Subcutaneous adipose tissue (tissue), 4 donors: ENCODE data around the gene ACTRT2. TPM values are rescaled to one million over a fixed set of nuclear protein-coding genes. Genes with fewer than 3 reads are reported as not detected.

Source experiments
- CTCF ChIP-seq: fragments of 450-650 bp; IDR thresholded peaks from one replicate; pipeline ENCODE4 v1.5.1; 2016; ENCODE audit warnings: low read depth, mild to moderate bottlenecking, control low read depth, antibody characterized with exemption, moderate library complexity
- total RNA-seq, 4 donors: library from RNA; depleted of rRNA; stranded (reverse); fragments of >200 nt; gene quantifications; one replicate each; pipeline ENCODE4 v1.1.0, GENCODE V29; 2016

Gene ACTRT2
- total RNA-seq, 4 donors from 2014 or later, result not detected

GRCh38 chr1:2980849-2981248, 40.4 kb upstream of the ACTRT2 start:
- no peak for TF ChIP-seq CTCF

- no peak for TF ChIP-seq CTCF
These were observed 39.9 kb upstream of the ACTRT2 start for GRCh38 chr1:2981388-2981787.

- no peak for TF ChIP-seq CTCF
These were observed 39.2 kb upstream of the ACTRT2 start for GRCh38 chr1:2981981-2982614.

- no peak for TF ChIP-seq CTCF
These were observed 38.5 kb upstream of the ACTRT2 start for GRCh38 chr1:2982615-2983318.

GRCh38 chr1:2983319-2983705, 38.0 kb upstream of the ACTRT2 start:
- no peak for TF ChIP-seq CTCF

- TF ChIP-seq CTCF, result no peak
These were observed 37.4 kb upstream of the ACTRT2 start for GRCh38 chr1:2983706-2984398.

- no peak for TF ChIP-seq CTCF
These were observed 36.7 kb upstream of the ACTRT2 start for GRCh38 chr1:2984399-2985061.
